BE2C (cell line): ENCODE measurements around the gene CAP1.

Experiments
- DNase-seq: peaks from one replicate; pipeline ENCODE4 v3.0.0-alpha.2; 2020
- H3K27me3 ChIP-seq: fragments of 250-450 bp; sonication (Bioruptor Pico); 2 replicates; pipeline ENCODE4 v1.5.1; 2020; ENCODE audit warnings: mild to moderate bottlenecking
- H3K36me3 ChIP-seq: fragments of 250-450 bp; sonication (Bioruptor Pico); 2 replicates; pipeline ENCODE4 v1.5.1; 2020; ENCODE audit warnings: mild to moderate bottlenecking
- H3K4me1 ChIP-seq: fragments of 250-450 bp; sonication (Bioruptor Pico); 2 replicates; pipeline ENCODE4 v1.5.1; 2020
- H3K4me3 ChIP-seq: 2 replicates; pipeline ENCODE4 v1.5.1; 2011; ENCODE audit warnings: low read depth, low read length
- H3K9me3 ChIP-seq: fragments of 250-450 bp; sonication (Bioruptor Pico); 2 replicates; pipeline ENCODE4 v1.5.1; 2020
- TF ChIP-seq, protein P1 (sequence below): IDR thresholded peaks from 2 replicates; pipeline ENCODE4 v1.5.1; 2012; ENCODE audit warnings: mild to moderate bottlenecking, low read depth, low read length

Gene CAP1

DNA sequence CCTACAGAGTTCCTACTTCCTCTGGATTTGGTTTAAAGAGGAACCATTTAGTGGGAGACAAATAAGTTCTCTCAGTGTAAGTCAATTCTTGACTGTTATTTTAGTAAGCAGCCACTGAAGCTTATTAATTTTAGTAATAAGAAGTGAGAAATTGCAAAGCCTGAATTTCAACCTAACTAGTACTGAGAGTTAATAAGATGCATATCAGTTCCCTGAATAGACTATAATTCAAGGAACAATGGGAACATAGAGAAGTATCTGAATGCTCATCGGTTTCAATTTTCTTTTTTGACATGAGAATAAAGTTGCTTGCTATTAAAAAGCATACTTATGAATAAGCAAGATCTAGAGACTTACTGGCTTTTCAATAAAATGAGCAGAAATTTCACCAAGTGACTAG, 64.5 kb downstream of the CAP1 start:
- H3K27me3 ChIP-seq, result no peaks in the 10 kb centered on the region
- DNase-seq, result no peak
- no peak overlapping the region for H3K4me3 ChIP-seq
- no peaks in the 10 kb centered on the region for H3K36me3 ChIP-seq
- H3K9me3 ChIP-seq, result no peaks in the 10 kb centered on the region
- TF ChIP-seq, protein P1, sequence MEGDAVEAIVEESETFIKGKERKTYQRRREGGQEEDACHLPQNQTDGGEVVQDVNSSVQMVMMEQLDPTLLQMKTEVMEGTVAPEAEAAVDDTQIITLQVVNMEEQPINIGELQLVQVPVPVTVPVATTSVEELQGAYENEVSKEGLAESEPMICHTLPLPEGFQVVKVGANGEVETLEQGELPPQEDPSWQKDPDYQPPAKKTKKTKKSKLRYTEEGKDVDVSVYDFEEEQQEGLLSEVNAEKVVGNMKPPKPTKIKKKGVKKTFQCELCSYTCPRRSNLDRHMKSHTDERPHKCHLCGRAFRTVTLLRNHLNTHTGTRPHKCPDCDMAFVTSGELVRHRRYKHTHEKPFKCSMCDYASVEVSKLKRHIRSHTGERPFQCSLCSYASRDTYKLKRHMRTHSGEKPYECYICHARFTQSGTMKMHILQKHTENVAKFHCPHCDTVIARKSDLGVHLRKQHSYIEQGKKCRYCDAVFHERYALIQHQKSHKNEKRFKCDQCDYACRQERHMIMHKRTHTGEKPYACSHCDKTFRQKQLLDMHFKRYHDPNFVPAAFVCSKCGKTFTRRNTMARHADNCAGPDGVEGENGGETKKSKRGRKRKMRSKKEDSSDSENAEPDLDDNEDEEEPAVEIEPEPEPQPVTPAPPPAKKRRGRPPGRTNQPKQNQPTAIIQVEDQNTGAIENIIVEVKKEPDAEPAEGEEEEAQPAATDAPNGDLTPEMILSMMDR, result no peak
- no peaks in the 10 kb centered on the region for H3K4me1 ChIP-seq

DNA sequence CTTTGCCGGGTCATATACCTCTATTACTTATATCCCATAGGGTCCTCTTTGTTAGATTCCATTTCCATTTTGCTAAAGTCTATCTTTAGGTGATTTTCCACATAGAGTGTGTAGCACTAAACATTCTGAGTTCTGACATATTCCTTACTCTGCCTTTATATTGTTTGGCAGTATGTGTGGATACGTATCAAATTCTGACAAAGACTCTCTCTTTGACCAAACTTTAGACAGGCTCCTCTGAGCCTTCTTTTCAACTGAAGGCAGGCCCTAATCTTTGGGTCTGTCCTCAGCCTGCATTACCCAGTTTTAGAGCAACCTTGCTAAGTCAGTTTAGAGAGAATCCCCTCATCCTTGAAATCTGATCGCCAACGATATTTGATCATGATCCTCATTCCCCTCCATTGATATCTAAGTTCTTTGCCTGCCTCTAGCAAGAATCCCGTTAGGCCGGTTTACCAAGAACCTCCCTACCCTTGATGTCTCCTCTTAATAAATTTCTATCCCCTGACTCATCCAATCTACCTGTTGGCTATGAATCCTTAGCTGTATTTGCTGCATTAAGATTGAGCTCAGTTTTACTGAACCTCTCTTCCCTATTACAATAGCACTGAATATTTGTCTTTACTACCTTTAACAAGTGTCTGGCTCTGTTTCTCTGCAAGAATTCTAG, 66.9 kb downstream of the CAP1 start:
- no peak overlapping the region for H3K4me3 ChIP-seq
- H3K27me3 ChIP-seq, result no peaks in the 10 kb centered on the region
- no peaks in the 10 kb centered on the region for H3K36me3 ChIP-seq
- no peaks in the 10 kb centered on the region for H3K4me1 ChIP-seq
- no peaks in the 10 kb centered on the region for H3K9me3 ChIP-seq
- DNase-seq, result no peak
- TF ChIP-seq, protein P1, result no peak

DNA sequence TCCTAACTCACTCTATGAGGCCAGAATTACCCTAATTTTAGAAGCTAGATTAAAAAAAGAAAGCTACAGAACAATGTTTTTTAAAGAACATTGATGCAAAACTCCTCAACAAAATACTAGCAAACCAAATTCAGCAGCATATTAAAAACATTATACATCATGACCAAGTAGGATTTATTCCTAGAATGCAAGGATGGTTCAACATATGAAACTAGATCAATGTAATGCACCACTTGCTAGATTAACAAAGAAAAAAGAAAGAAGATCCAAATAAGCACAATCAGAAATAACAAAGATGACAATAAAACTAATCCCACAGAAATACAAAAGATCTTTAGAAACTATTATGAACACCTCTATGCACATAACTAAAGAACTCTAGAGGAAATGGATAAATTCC, 69.9 kb downstream of the CAP1 start:
- Histone ChIP-seq H3K27me3 (no peaks in the 10 kb centered on the region), H3K4me3 (no peak overlapping the region), H3K36me3 (no peaks in the 10 kb centered on the region), H3K4me1 (no peaks in the 10 kb centered on the region), H3K9me3 (no peaks in the 10 kb centered on the region)
- TF ChIP-seq, protein P1, result no peak
- DNase-seq, result no peak

DNA sequence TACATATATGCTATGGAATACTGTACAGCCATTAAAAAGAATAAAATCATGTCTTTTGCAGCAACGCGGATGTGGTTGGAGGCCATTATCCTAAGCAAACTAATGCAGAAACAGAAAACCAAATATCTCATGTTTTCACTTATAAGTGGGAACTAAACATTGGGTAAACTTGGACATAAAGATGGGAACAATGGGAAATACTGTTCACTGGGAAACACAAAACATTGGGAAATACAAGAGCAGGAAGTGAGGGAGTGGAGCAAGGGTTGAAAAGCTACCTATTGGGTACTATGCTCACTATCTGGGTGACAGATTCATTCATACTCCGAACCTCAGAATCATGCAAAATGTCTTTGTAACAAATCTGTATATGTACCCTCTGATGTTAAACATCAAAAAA, 73.9 kb downstream of the CAP1 start:
- H3K36me3 ChIP-seq, result no peaks in the 10 kb centered on the region
- H3K4me1 ChIP-seq, result no peaks in the 10 kb centered on the region
- no peak for DNase-seq
- H3K9me3 ChIP-seq, result no peaks in the 10 kb centered on the region
- no peak overlapping the region for H3K4me3 ChIP-seq
- TF ChIP-seq, protein P1, result no peak
- no peaks in the 10 kb centered on the region for H3K27me3 ChIP-seq

DNA sequence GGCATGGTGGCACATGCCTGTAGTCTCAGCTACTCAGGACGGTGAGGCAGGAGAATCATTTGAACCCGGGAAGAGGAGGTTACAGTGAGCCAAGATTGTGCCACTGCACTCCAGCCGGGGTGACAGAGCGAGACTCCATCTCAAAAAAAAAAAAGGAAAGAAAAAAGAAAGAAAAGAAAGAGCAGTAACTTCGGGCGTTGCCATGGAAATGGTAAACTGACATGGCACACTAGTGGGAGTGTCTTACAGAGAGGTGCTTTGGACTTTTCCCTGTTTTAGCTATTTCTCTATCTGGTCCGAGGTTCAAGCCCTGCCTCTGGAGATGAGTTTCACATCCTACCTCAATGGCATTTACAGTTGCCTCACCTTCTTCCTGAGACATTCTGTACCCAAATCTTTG, 79.6 kb downstream of the CAP1 start:
- no peak overlapping the region for H3K4me3 ChIP-seq
- no peaks in the 10 kb centered on the region for H3K27me3 ChIP-seq
- TF ChIP-seq, protein P1, result no peak

More for the DNA sequence above, 79.6 kb downstream of the CAP1 start:
- Histone ChIP-seq H3K9me3 (no peaks in the 10 kb centered on the region), H3K36me3 (no peaks in the 10 kb centered on the region), H3K4me1 (no peaks in the 10 kb centered on the region)
- no peak for DNase-seq
